OCI-LY1 (cell line): ENCODE results near the gene HYAL1.

Experiments used
- CTCF ChIP-seq: fragments of 200-600 bp; sonication (generic), shearing (Covaris generic); IDR thresholded peaks from 2 replicates; pipeline ENCODE4 v1.5.1; 2017; ENCODE audit warnings: mild to moderate bottlenecking, antibody characterized with exemption, low read length, moderate library complexity, mixed read lengths
- EZH2 ChIP-seq: fragments of 200-600 bp; sonication (generic), shearing (Covaris generic); IDR thresholded peaks from 2 replicates; pipeline ENCODE4 v1.8.0; 2017; ENCODE audit warnings: borderline replicate concordance, mixed run types, mild to moderate bottlenecking, antibody characterized with exemption, low read length, moderate library complexity, mixed read lengths

- no peak for TF ChIP-seq CTCF
- TF ChIP-seq EZH2: no peak
Measured at GRCh38 chr3:50271314-50271936, 31.9 kb downstream of the HYAL1 start.
